ENCODE measurements around the gene KLHDC9.
"Not testable (repeated sequence)": the region's sequence is repeated elsewhere in the genome, so short reads cannot be mapped to it uniquely, and the experiment has no call there.

Gene KLHDC9

GRCh38 chr1:161099090-161099802 is 1.1 kb downstream of the KLHDC9 start:
- Histone ChIP-seq H3K36me3 (ENCODE audit: insufficient read depth, low read length) (peaks cover 30% of the 10 kb centered on the region), H3K4me1 (ENCODE audit: insufficient read depth, low read length) (no peaks in the 10 kb centered on the region), H3K27ac (ENCODE audit: low read depth, low read length) (no peak overlapping the region), H3K9me3 (ENCODE audit: insufficient read depth, low read depth, low read length) (no peaks in the 10 kb centered on the region), H3K27me3 (ENCODE audit: insufficient read depth, low read length) (no peaks in the 10 kb centered on the region), H3K4me3 (ENCODE audit: low read length) (peak overlapping the region; percentile 73), H3K9ac (ENCODE audit: low read depth, low read length) (no peak overlapping the region)
- WGBS = 87% methylated on average over 9 of the region's 9 CpGs

GRCh38 chr1:161100556-161100955 is 2.4 kb downstream of the KLHDC9 start:
- H3K4me1 ChIP-seq (ENCODE audit: insufficient read depth, low read length) = no peaks in the 10 kb centered on the region
- peaks cover 30% of the 10 kb centered on the region for H3K36me3 ChIP-seq (ENCODE audit: insufficient read depth, low read length)
- H3K4me3 ChIP-seq (ENCODE audit: low read length) = no peak overlapping the region
- no peaks in the 10 kb centered on the region for H3K27me3 ChIP-seq (ENCODE audit: insufficient read depth, low read length)
- 94% methylated on average over 2 of the region's 2 CpGs for WGBS
- no peak overlapping the region for H3K27ac ChIP-seq (ENCODE audit: low read depth, low read length)
- H3K9ac ChIP-seq (ENCODE audit: low read depth, low read length) = no peak overlapping the region
- no peaks in the 10 kb centered on the region for H3K9me3 ChIP-seq (ENCODE audit: insufficient read depth, low read depth, low read length)

DNA sequence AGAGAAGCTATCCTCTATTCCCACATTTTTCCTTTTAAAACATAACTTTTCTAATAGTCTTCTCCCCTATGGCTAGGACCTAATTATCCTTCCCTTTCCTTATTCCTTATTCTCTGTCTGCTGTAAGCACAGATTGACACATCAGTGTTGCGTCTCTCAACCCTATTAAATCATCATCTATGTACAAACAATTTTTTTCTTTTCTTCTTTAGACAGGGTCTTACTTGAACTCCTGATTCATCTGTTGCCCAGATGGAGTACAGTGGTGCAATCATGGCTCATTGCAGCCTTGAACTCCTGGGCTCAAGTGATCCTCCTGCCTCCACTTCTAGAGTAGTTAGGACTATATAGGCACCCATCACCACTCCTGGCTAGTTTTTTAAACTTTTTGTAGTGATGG is 8.3 kb downstream of the KLHDC9 start:
- Histone ChIP-seq H3K4me1 (ENCODE audit: insufficient read depth, low read length) (no peaks in the 10 kb centered on the region), H3K9me3 (ENCODE audit: insufficient read depth, low read depth, low read length) (no peaks in the 10 kb centered on the region), H3K27ac (ENCODE audit: low read depth, low read length) (no peak overlapping the region), H3K9ac (ENCODE audit: low read depth, low read length) (no peak overlapping the region), H3K4me3 (ENCODE audit: low read length) (no peak overlapping the region), H3K36me3 (ENCODE audit: insufficient read depth, low read length) (peaks cover 29% of the 10 kb centered on the region), H3K27me3 (ENCODE audit: insufficient read depth, low read length) (no peaks in the 10 kb centered on the region)
- WGBS = 94% methylated on average over 1 of the region's 1 CpG

- 96% methylated on average over 3 of the region's 3 CpGs for WGBS
- Histone ChIP-seq H3K9me3 (ENCODE audit: insufficient read depth, low read depth, low read length) (no peaks in the 10 kb centered on the region), H3K27ac (ENCODE audit: low read depth, low read length) (no peak overlapping the region), H3K4me3 (ENCODE audit: low read length) (no peak overlapping the region), H3K4me1 (ENCODE audit: insufficient read depth, low read length) (no peaks in the 10 kb centered on the region), H3K27me3 (ENCODE audit: insufficient read depth, low read length) (no peaks in the 10 kb centered on the region), H3K36me3 (ENCODE audit: insufficient read depth, low read length) (peaks cover 28% of the 10 kb centered on the region; the same call in 1 of the 2 replicates), H3K9ac (ENCODE audit: low read depth, low read length) (no peak overlapping the region)
These were observed 13.0 kb downstream of the KLHDC9 start for GRCh38 chr1:161111117-161111516.

DNA sequence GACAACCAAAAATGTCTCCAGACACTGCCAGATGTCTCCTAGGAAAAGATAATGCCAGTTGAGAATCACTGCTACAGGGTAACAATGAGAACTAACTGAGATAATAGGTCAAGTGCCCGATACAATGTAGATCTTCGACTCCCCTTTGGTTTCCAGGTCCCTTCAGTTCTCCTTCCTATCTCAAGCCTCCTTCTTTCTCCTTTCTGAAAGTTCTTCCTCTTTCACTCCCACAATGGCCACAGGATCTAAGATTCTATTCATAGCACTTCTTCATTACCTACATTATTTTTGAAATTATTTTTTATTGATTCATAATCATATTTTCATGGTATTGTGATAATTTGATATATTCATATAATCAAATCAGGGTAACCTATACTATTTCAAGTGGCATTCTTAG is 13.4 kb downstream of the KLHDC9 start:
- 95% methylated on average over 2 of the region's 2 CpGs for WGBS
- no peaks in the 10 kb centered on the region for H3K4me1 ChIP-seq (ENCODE audit: insufficient read depth, low read length)
- H3K36me3 ChIP-seq (ENCODE audit: insufficient read depth, low read length) = peaks cover 28% of the 10 kb centered on the region; the same call in 1 of the 2 replicates
- H3K27ac ChIP-seq (ENCODE audit: low read depth, low read length) = no peak overlapping the region
- no peak overlapping the region for H3K9ac ChIP-seq (ENCODE audit: low read depth, low read length)
- H3K27me3 ChIP-seq (ENCODE audit: insufficient read depth, low read length) = no peaks in the 10 kb centered on the region
- H3K4me3 ChIP-seq (ENCODE audit: low read length) = no peak overlapping the region
- H3K9me3 ChIP-seq (ENCODE audit: insufficient read depth, low read depth, low read length) = no peaks in the 10 kb centered on the region

DNA sequence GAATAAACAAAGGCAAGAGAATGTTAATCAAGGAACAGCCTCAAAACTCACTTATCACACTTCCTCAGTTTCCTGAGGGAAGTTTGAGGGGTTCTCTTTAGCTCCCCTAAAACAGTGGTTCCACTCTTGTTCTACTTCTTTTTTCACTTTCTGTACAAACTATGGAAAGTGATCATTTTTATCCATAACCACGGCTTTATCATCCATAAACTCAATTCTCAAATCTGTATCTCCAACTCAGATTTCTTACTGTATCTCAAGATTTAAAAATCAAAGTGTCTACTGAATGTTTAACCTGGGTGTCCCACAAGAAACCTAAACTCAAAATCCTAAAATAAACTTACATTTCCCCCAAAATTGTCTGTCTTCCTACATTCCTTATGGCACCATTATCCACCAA is 15.8 kb downstream of the KLHDC9 start:
- Histone ChIP-seq H3K27me3 (ENCODE audit: insufficient read depth, low read length) (no peaks in the 10 kb centered on the region), H3K9me3 (ENCODE audit: insufficient read depth, low read depth, low read length) (no peaks in the 10 kb centered on the region), H3K9ac (ENCODE audit: low read depth, low read length) (no peak overlapping the region), H3K4me1 (ENCODE audit: insufficient read depth, low read length) (0 out of 2 replicates have a peak, but pooled peaks cover 4% of the 10 kb centered on the region), H3K27ac (ENCODE audit: low read depth, low read length) (no peak overlapping the region), H3K36me3 (ENCODE audit: insufficient read depth, low read length) (peaks cover 28% of the 10 kb centered on the region; the same call in 1 of the 2 replicates), H3K4me3 (ENCODE audit: low read length) (no peak overlapping the region)
- WGBS = 95% methylated on average over 1 of the region's 1 CpG

GRCh38 chr1:161114556-161114955 is 16.4 kb downstream of the KLHDC9 start:
- Histone ChIP-seq H3K4me1 (ENCODE audit: insufficient read depth, low read length) (peaks cover 10% of the 10 kb centered on the region), H3K36me3 (ENCODE audit: insufficient read depth, low read length) (peaks cover 23% of the 10 kb centered on the region; the same call in 1 of the 2 replicates), H3K9ac (ENCODE audit: low read depth, low read length) (no peak overlapping the region), H3K27me3 (ENCODE audit: insufficient read depth, low read length) (no peaks in the 10 kb centered on the region), H3K9me3 (ENCODE audit: insufficient read depth, low read depth, low read length) (no peaks in the 10 kb centered on the region), H3K27ac (ENCODE audit: low read depth, low read length) (no peak overlapping the region), H3K4me3 (ENCODE audit: low read length) (no peak overlapping the region)
- WGBS = 100% methylated on average over 1 of the region's 2 CpGs

GRCh38 chr1:161115132-161115711 is 17.1 kb downstream of the KLHDC9 start:
- no peak overlapping the region for H3K4me3 ChIP-seq (ENCODE audit: low read length)
- H3K9me3 ChIP-seq (ENCODE audit: insufficient read depth, low read depth, low read length) = no peaks in the 10 kb centered on the region
- WGBS = 96% methylated on average over 12 of the region's 12 CpGs
- peaks cover 23% of the 10 kb centered on the region for H3K36me3 ChIP-seq (ENCODE audit: insufficient read depth, low read length)
- H3K27me3 ChIP-seq (ENCODE audit: insufficient read depth, low read length) = no peaks in the 10 kb centered on the region
- H3K4me1 ChIP-seq (ENCODE audit: insufficient read depth, low read length) = peaks cover 10% of the 10 kb centered on the region
- H3K27ac ChIP-seq (ENCODE audit: low read depth, low read length) = no peak overlapping the region
- H3K9ac ChIP-seq (ENCODE audit: low read depth, low read length) = no peak overlapping the region

DNA sequence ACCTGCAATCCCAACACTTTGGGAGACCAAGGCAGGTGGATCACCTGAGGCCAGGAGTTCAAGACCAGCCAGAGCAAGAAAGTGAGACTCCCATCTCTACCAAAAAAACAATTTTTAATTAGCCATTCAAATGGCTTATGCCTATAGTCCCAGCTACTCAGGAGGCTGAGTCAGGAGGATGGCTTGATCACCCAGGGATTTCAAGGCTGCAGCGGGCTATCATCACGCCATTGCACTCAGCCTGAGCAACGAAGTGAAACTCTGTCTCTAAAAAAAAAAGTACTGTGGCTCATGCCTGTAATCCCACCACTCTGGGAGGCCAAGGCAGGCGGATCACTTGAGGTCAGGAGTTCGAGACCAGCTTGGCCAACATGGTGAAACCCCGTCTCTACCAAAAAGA is 17.8 kb downstream of the KLHDC9 start:
- not testable (repeated sequence) for H3K9ac ChIP-seq (ENCODE audit: low read depth, low read length)
- WGBS = 95% methylated on average over 6 of the region's 6 CpGs

GRCh38 chr1:161117759-161118581 is 19.8 kb downstream of the KLHDC9 start, which contains the start of the genes NIT1 and PFDN2:
TSS of gene NIT1 (plus strand) at chr1:161118105. CDS start at chr1:161118177, 72 bp downstream.
TSS of gene PFDN2 (minus strand) at chr1:161118037. CDS start at chr1:161118026, 11 bp downstream.
- H3K27me3 ChIP-seq (ENCODE audit: insufficient read depth, low read length) = no peaks in the 10 kb centered on the region
- WGBS = under 1% methylated on average over 58 of the region's 58 CpGs
- peaks cover 47% of the 10 kb centered on the region for H3K36me3 ChIP-seq (ENCODE audit: insufficient read depth, low read length)
- no peaks in the 10 kb centered on the region for H3K9me3 ChIP-seq (ENCODE audit: insufficient read depth, low read depth, low read length)
- H3K27ac ChIP-seq (ENCODE audit: low read depth, low read length) = peak within 1 kb of the TSS; percentile 95
- peak within 1 kb of the TSS; percentile 69 for H3K9ac ChIP-seq (ENCODE audit: low read depth, low read length)
- H3K4me3 ChIP-seq (ENCODE audit: low read length) = peak within 1 kb of the TSS; percentile 81
- H3K4me1 ChIP-seq (ENCODE audit: insufficient read depth, low read length) = peaks cover 10% of the 10 kb centered on the region

More for the DNA sequence above, 17.8 kb downstream of the KLHDC9 start:
- peaks cover 27% of the 10 kb centered on the region for H3K36me3 ChIP-seq (ENCODE audit: insufficient read depth, low read length)
- H3K9me3 ChIP-seq (ENCODE audit: insufficient read depth, low read depth, low read length); H3K27me3 ChIP-seq (ENCODE audit: insufficient read depth, low read length); H3K4me3 ChIP-seq (ENCODE audit: low read length); H3K4me1 ChIP-seq (ENCODE audit: insufficient read depth, low read length); H3K27ac ChIP-seq (ENCODE audit: low read depth, low read length): not testable (repeated sequence)

Data from HUES64 (cell line).